GM12878 (cell line): Measurements from ENCODE around the gene NFE2L3. TPM values are rescaled to one million over a fixed set of nuclear protein-coding genes. Genes with fewer than 3 reads are reported as not detected.

ENCODE experiments used
- ASH2L ChIP-seq: fragments of 300-600, 200-600 bp; sonication (generic); IDR thresholded peaks from 2 replicates; pipeline ENCODE4 v1.6.1; 2017; ENCODE audit warnings: low read depth, mild to moderate bottlenecking, borderline replicate concordance
- ATF7 ChIP-seq: fragments of 450-650 bp; IDR thresholded peaks from 2 replicates; pipeline ENCODE4 v1.6.1; 2016; ENCODE audit warnings: low read depth, mild to moderate bottlenecking
- BMI1 ChIP-seq: fragments of 450-650 bp; IDR thresholded peaks from 2 replicates; pipeline ENCODE4 v1.6.1; 2016; ENCODE audit warnings: mild to moderate bottlenecking, moderate library complexity, borderline replicate concordance
- CBX5 ChIP-seq: sonication (generic); IDR thresholded peaks from 2 replicates; pipeline ENCODE4 v1.6.1; 2016; ENCODE audit warnings: low read depth, moderate library complexity, mild to moderate bottlenecking, inconsistent platforms
- HSF1 ChIP-seq: fragments of 150-350 bp; IDR thresholded peaks from 2 replicates; pipeline ENCODE4 v1.6.1; 2014; ENCODE audit warnings: mild to moderate bottlenecking, low read depth, low read length
- MYC ChIP-seq: IDR thresholded peaks from 2 replicates; pipeline ENCODE4 v1.6.1; 2011; ENCODE audit warnings: mild to moderate bottlenecking, low read length, moderate library complexity, inconsistent platforms; ENCODE audit not compliant: insufficient read depth, insufficient replicate concordance, insufficient read length, severe bottlenecking
- NFXL1 ChIP-seq: fragments of 450-650 bp; IDR thresholded peaks from 2 replicates; pipeline ENCODE4 v1.6.1; 2017; ENCODE audit warnings: antibody characterized with exemption, mild to moderate bottlenecking, borderline replicate concordance
- PRDM15 ChIP-seq: fragments of 450-650 bp; formaldehyde crosslinking; IDR thresholded peaks from 2 replicates; pipeline ENCODE4 v1.4.0; 2020; ENCODE audit warnings: mild to moderate bottlenecking, moderate library complexity
- SIX5 ChIP-seq: IDR thresholded peaks from 2 replicates; pipeline ENCODE4 v1.6.1; 2011; ENCODE audit warnings: mild to moderate bottlenecking, low read depth, low read length, moderate library complexity; ENCODE audit not compliant: severe bottlenecking
- SKIL ChIP-seq: fragments of 450-650 bp; IDR thresholded peaks from 2 replicates; pipeline ENCODE4 v1.6.1; 2017; ENCODE audit warnings: mild to moderate bottlenecking, low read depth, inconsistent platforms; ENCODE audit not compliant: poor library complexity, severe bottlenecking
- polyA plus RNA-seq, 11 experiments: library from polyadenylated mRNA; depleted of rRNA in 4 of 11; unstranded in 6 of 11; stranded (reverse) in 5 of 11; fragments of >200 nt; fragmentation: Nextera tagmentation in 4 of 11; fragmentation: Illumina TruSeq in 1 of 11; extraction: Ambion mirVana in 4 of 11; extraction: Trizol in 1 of 11; gene quantifications; 1 replicate in 1 of 11; 2 replicates in 10 of 11; pipeline versions ENCODE4 v1.2.1 to v1.2.3, GENCODE V29; 2011 to 2016; ENCODE audit warnings: inconsistent platforms in 2 of 11, missing spikeins in 2 of 11, low read depth in 1 of 11
- total RNA-seq, 4 experiments: library from RNA; depleted of rRNA in 3 of 4; stranded (reverse); fragments of >200 nt in 3 of 4; fragmentation: Illumina TruSeq in 1 of 4; extraction: Trizol in 1 of 4; gene quantifications; 2 replicates each; pipeline versions ENCODE4 v1.2.1 to v1.2.3, GENCODE V29; 2013 to 2021
- TF ChIP-seq, protein P1 (sequence below): IDR thresholded peaks from 2 replicates; pipeline ENCODE4 v1.6.1; 2012; ENCODE audit warnings: low read length, inconsistent platforms
- TF ChIP-seq, protein P2 (sequence below): fragments of 450-650 bp; IDR thresholded peaks from 2 replicates; pipeline ENCODE4 v1.6.1; 2018; ENCODE audit warnings: mild to moderate bottlenecking, low read depth, moderate library complexity; ENCODE audit not compliant: partially characterized antibody

The NFE2L3 gene
- total and polyA plus RNA-seq, 10 of the 15 experiments (the other 5 are each of a cell fraction or from before 2014, with no cell fraction given) = 4.4 to 34.9 (median 13.0) TPM

DNA sequence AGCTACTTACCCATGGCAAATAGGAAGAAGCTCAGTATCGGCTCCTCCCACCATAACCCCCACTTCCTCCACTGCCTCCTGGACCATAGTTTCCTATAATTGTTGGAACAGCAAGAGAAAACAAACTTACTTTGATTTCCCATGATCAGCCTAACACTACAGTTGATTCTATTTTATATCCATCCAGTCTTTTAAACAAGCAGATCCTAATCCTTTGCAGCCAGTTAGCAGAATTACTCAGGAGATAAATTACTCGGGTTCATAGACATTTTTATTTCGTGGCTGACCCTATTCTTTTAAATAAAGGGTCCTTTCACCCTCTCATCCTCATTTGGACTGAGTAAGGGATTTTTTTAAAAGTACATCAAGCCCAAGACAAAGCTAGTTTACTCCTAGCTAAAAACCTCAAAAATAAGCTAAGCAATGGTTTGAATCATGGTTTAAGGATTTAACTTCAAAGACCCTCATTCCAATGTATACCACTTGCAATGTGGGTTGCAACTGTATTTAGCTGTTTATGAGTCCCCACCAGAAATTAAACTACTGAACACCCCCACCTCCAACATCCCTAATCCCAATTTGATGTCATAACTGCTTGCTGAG is 40.6 kb downstream of the NFE2L3 start (continued):
- TF ChIP-seq PRDM15 (CRISPR knock-in tag) (0 out of 2 replicates have a peak, but pooled peaks have one; percentile 16), SKIL (no peak), SIX5 (no peak), BMI1 (peak; percentile 57), ASH2L (no peak), HSF1 (no peak), NFXL1 (no peak), ATF7 (no peak), CBX5 (no peak), MYC (no peak)
- TF ChIP-seq, protein P1, sequence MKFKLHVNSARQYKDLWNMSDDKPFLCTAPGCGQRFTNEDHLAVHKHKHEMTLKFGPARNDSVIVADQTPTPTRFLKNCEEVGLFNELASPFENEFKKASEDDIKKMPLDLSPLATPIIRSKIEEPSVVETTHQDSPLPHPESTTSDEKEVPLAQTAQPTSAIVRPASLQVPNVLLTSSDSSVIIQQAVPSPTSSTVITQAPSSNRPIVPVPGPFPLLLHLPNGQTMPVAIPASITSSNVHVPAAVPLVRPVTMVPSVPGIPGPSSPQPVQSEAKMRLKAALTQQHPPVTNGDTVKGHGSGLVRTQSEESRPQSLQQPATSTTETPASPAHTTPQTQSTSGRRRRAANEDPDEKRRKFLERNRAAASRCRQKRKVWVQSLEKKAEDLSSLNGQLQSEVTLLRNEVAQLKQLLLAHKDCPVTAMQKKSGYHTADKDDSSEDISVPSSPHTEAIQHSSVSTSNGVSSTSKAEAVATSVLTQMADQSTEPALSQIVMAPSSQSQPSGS = no peak
- TF ChIP-seq, protein P2, sequence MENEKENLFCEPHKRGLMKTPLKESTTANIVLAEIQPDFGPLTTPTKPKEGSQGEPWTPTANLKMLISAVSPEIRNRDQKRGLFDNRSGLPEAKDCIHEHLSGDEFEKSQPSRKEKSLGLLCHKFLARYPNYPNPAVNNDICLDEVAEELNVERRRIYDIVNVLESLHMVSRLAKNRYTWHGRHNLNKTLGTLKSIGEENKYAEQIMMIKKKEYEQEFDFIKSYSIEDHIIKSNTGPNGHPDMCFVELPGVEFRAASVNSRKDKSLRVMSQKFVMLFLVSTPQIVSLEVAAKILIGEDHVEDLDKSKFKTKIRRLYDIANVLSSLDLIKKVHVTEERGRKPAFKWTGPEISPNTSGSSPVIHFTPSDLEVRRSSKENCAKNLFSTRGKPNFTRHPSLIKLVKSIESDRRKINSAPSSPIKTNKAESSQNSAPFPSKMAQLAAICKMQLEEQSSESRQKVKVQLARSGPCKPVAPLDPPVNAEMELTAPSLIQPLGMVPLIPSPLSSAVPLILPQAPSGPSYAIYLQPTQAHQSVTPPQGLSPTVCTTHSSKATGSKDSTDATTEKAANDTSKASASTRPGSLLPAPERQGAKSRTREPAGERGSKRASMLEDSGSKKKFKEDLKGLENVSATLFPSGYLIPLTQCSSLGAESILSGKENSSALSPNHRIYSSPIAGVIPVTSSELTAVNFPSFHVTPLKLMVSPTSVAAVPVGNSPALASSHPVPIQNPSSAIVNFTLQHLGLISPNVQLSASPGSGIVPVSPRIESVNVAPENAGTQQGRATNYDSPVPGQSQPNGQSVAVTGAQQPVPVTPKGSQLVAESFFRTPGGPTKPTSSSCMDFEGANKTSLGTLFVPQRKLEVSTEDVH = no peak
- TF ChIP-seq, all 136 proteins: peak for 6
